Stimulated activated CD8-positive, alpha-beta memory T cell treated with anti-CD3 and anti-CD28 coated beads, Interleukin-2, amount 100 ng/mL, for 1 hour (primary cell): ENCODE data around the gene CDH4.

Experiments
- DNase-seq, 2 donors: peaks; one replicate each; pipeline ENCODE4 v3.0.0-alpha.2; 2020; ENCODE audit warnings: low read depth in 2 of 2

Gene CDH4

DNA sequence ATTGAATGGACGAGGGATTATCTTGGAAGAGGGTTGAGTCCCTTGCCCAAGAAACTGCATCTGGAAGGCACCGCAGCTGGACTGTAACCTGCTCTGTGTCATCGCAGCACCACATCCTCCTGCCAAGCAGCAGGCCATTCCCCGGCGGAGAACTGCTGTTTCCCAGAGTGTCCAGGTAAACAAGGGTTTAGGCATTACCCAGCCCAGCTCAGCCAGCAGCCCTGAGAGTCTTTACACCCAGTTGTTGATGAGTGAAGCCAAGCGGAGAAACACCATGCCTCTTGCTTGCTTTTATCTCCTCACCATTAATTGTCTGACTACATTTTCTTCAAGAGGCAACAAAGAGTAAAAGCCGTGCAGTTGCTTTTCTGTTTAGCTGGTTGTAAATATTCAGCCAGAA lies 104.1 kb downstream of the CDH4 start:
- DNase-seq, result no peak

DNA sequence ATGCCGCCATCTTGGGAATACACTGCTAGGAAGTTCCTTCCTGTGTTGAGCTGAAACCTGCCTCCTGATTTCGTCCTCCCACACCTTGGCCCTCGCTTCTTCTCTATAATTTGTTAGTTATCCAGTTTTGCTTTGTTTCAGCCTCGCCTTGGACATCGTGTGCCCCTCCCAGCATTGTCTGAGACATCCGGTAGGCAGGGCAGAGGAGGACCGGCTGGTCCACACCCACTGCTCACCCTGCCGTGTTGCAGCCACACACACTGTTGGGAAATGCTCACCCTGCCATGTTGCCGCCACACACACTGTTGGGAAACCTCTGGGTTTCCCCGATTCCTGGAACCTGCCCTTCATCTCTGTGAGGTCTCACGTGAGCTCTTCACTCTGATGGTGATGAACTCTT lies 105.1 kb downstream of the CDH4 start:
- DNase-seq, result no peak

DNA sequence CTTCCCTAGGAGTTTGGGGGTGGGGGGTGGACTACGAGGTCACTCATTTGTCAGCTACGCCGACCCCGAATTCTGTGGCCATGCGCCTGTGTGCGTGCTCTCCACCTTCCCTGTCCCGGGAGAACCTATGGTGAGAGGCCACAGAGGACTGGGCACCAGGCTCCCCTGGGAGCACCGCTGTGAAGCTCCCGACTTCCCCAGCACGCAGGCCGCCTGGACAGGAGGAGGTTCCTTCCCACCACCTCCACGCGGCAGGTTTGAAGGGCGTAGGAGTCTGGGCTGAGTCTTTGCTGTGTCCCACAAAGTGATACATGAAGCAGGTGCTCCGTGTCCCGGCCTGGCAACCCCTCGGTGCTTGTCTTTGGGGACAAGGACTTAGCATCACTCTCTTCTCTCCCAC lies 107.2 kb downstream of the CDH4 start:
- DNase-seq, result no peak

DNA sequence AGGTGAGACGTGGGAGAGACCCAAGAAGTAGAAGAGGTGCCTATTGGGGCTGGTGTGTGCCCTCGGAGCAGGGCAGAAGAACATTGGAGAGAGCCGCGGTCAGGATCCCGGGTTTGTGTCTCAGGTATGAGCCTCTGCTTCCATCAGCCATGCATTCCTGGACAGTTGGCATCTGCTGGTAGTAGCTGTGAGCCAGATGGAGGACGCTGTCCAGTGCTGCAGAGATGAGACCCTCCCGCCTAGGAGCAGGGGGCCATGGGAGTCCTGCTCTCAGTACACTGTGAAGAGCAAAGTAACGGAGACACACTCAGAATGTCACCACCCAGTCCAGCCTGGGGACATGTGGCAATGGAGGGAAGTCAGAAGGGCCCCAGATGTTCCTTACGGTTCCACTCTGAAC lies 108.2 kb downstream of the CDH4 start:
- DNase-seq, result no peak

DNA sequence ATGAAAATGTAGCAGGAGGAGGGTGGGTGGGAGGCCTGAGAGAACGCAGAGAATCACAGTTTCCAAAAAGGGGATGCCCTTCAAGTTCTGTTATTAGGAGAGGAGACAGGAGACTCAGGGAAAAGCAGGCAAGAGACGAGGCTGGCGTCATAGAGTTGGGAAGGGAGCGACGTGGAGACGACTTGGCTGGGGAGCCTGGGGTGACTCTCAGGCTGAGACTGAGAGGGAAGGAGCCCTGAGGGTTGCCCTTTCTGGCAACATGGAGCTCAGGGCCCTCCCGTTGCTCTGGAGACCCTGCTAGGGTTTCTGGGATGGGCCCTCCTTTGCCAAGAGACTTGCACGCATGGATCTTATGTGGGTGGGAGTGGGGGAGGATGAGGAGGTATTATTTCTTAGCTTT lies 108.9 kb downstream of the CDH4 start:
- no peak for DNase-seq

DNA sequence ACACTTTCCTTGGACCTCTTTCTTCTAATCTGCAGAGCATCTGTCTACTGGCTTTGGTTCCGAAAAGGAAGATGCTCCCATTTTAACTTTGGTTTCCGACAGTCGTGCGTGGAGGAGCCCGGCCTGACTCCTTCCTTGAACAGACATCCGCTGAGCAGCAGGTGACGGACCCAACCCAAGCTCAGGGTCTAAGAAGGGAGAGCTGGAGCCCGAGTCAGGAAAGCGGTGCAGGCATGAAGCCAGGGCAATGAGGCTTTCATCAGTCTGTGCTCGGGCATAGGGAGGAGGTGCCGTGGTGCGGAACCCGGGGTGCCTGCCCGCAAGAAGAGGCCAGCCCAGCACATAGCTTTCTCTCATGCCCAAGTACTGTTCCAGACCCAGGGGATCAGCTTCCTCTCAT lies 109.4 kb downstream of the CDH4 start:
- no peak for DNase-seq

DNA sequence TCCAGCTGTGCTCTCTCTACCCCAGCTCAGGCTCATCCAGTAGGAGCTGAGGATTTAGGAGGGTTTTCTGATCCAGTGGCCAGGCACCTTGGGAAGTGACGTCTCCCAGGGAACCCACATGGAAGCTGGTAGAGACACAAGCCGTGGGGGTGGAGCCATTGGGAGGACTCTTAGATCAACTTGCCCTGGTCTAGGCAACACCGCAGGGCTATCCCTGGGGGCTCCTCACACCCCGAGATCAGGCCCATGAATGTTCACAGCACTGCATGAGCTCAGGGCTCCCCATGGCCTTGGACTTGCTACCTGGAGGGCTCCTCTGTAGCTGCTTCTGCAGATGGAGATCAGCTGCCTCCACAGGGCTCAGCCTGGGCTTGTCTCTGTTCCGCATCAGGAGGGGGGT lies 112.1 kb downstream of the CDH4 start:
- no peak for DNase-seq

DNA sequence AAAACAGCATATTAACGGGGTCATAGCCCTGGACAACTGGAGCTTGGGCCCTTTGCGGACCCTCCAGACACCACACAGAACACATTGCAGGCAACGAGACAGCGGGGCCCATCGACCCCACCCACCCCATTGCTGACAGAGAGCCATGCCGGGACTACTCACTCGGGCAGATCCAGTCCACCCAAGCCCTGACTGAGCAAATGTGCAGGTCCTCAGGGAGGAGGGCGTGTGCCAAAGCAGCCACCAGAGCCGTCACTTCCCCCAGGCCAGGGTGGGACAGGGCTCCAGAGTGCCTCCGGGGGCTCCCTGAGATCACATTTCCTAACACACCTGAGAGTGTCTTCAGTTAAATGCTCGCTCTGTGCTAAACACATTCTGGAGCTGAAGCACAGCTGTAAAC lies 114.9 kb downstream of the CDH4 start:
- no peak for DNase-seq

DNA sequence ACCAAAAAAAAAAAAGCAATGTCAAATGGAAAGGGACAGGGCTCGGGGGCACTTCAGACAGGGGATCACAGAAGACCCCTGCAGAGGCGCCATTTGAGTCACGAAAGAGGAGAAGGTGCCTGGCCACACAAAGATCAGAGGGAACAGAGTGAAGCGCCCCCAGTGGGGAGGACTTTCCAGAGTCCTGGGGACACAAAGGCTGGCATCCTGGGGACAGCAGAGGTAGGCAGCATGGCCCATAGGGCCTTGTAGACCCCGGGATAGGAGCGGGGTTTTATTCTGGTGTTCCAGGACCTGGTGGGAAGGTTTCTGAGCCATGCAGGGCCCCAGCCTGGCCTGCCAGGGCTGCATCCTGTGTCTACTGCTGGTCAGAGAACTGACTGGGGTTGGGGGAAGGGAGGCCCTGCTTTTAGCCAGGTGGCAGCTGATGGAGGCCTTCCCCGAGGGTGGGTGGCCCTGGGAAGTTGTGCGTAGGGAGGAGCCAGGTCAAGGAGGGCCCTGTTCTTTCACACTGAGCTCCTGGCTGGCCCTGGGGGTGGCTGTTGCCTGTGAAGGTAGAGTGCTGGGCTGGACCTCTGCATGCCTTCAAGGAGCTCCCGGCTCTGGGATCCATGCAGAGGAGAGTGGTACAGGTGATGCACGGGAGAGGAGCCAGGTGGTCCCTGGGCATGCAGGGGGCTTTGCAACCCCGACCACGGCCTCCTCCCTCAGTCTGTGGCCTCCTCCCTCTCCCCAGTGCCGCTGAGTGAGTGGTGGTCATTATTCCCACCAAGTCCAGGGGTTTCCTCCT lies 117.9 kb downstream of the CDH4 start:
- no peak for DNase-seq

DNA sequence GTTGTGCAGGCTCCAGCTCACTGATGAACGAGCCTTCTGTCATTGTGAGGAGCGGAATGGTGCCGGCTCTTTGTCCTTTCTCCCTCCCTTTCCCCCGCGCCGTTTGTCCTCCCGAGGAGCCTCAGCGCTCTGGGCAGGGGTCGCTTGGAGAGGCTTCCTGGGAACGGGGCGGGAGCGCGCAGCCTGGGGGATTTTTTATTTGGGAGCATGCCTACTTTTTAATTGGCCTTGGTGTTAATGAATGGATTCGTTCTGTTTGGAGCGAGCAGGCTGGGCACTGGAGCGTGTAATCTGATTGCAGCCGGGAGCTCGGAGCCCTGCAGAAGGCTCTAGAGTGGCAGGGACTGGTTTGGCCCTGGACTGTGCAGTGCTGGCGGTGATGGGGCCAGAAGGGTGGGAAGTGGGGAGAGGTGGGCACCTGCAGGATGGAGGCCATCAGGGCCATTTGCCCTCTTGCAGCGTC lies 118.8 kb downstream of the CDH4 start:
- DNase-seq, result no peak

DNA sequence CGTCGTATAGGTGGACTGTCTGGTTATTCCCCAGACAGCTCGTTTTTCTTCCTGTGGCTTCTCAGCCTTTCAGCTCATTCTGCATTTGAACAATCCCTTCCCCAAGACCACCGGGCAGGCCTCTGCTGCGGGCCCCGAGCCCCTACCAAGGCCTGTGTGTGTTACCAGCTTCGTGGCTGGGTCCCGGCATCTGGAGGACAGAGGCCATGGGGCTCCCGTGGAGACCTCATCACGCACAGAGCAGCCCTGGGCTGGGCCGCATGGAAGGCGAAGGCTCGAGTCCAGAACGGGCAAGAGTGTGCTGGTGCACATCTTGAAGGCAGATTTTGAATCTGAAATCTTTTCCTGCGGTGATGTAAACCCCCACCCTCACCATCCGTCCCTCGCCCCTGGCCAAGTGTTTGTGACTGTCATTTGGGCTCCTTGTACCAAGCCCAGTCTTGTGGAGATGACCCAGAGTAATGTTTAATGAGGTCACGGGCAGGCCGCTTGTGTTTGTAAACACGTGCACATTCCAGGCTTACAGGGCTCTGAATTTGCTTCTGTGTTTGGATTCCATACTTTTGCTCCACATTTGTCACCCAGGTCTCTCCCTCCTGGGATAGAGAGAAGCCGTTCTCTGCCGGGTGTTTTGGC lies 119.6 kb downstream of the CDH4 start:
- DNase-seq, result no peak

DNA sequence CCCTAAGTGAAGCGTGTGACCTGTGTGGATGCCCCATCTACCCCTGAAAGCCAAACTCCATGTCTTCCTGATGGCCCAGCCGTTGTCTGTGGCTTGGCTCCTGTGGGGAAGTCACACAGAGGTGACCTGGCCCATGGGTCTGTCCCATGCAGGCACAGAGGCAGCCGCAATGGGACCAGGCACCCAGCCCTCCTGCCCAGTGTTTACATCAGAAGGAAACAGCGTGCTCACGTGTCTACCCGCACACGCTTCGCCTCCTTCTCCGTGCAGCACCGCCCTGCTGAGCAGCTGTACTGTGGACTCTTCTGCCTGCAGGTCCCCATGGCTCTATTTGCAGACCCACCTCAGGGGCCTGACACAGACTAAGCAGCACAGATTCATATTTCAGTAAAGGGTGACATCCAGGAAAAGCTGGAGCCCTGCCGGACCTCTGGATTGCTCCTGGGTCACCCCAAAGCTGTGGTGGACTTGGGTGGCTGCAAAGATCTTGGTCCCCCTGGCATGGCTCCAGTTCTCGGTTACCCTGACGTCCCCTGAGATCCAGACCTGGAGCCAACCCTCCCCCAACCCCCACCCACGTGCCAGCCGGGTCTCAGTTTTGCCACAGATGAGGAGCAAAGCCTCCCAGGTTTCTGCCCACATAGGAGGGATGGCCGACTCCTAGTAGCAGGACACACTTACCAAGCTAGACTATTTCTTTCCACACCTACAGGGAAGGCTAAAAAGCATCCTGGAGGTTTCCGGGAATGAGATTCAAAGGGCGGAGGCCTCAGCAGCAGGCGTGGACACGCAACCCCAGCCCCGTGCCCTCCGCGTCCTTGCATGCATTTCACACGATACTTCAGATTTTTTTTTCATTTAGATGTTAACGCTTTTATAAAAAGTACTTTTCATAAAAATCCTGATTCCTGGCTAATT lies 120.3 kb downstream of the CDH4 start:
- DNase-seq, result no peak

DNA sequence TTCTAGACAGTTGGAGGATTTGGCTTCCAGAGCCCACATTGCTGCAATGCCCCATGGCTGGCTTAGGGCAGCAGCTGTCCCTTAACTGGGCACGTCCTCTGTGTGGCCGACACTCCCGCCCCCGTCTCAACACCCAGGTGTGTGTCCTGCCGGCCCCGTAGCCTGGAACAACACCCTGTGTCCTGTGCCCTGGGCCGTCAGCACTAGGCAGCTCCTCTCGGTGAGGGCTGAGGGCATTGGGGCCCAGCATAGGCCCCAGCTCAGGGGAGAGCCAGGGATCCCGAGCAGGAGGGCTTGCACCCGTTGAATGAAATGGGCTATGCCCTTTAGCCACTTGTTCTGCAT lies 121.0 kb downstream of the CDH4 start:
- DNase-seq, result no peak

DNA sequence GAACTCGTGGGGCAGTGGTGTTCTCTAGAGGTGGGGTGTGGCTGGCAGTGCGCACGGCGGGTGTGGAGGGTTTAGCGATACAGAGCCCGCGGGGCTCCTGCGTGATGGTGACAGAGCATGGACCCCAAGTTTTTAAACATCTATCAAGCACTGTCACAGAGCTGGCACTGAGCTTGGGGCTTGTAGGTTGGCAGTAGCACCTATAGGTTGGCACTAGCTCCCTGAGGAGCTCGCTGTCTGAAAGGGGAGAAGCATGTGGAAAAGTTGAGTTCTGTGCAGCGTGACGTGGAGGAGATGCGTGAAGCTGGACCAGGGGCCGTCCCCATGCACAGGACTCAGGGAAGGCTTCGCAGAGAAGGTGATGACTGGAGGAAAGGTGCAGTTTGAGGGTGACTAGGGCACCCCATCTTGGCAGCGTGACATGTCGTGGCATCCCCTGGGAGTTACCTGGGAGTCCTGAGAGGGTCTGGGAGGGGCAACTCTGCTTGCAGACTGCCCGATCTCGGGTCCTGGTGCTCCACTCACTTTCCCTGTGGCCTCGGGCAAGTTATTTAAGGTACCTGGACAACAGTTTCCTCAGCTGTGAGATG lies 122.0 kb downstream of the CDH4 start:
- no peak for DNase-seq

DNA sequence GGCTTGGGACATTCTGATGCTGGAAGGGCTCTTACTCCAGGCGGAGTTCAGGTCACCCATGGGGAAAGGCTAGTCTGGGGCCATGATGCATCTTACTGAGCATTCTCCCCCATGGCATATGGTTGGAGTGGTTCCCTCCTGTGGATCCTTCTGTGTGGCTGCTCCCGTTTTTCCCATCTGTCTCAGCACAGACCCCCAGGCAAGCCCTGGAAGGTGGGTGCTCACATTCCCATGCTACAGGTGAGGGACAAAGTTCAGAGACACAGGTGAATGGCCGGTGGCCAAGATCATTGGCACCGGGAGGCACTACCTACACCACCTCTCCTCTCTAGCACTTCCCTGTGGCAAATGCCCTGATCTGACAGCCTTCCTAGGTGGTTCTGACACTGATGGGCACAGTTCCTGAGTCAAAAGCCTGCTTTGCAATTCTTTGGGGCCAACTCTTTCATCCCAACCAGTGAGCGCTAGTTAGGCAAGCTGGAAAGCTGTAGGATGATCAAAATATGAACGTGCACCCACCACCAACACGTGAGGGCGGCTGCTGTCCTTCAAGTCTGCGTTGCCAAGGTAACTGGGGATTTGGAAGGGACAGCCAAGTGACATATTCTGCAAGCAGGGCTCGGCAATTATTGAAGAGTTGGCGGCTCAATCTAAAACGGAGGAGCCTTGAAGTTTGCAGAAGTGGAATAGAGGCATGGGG lies 124.6 kb downstream of the CDH4 start:
- no peak for DNase-seq

DNA sequence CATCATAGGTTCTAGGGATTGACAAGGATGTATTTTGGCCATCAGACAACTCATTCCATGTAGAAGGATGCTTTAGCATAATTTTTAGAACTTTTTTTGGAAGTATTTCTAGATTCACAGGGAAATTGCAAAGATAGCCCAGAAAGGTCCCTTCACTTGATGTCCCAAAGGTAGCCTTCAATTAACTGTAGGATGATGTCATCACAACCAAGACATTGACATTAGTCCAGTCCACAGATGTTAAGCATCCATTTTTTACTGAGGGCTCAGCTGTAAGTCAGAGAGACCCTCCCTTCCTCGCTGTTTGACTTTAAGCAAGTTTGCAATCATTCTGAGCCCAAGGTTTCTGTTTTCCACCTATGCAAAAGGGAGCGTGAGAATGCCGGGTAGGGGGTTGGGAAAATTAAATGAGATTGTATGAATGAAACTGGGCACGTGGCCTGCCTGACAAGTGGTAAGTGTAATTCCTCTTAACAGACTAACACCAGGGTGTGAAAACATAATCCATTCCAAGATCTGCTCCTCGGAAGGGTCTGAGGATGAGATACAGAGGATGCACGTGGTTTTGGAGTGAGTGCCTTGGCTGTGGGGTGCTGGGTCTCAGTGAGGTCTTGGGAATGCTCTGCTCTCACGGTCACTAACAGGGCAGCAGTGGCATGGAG lies 126.8 kb downstream of the CDH4 start:
- no peak for DNase-seq

DNA sequence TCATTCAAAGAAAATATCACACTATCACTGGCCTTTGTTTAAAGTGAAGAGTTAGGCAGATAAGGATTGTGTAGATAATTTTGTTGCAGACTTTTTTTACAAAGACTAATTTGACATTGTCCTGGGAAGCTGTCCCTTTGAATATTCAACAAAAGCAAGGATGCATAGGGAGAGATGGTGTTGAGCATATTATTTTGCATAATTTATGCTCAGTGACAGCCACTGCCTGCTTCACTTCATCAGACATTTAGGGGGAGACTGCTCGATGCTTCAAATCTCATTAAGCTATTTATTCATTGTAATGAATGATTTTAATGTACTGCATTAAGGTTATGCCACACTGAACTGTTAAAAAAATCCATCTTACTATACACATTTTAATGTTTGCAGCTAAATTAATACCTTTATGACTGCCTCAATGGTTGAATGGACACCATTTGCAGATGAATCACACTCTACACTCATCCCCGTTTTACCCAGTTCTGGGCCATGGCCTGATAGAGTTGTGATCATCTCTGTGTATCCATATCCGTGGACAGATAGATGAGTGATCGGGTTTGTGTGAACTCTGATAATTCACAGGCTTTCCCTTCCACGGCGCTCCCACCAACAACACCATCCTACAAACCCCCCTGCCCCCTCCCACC lies 128.0 kb downstream of the CDH4 start:
- no peak for DNase-seq

DNA sequence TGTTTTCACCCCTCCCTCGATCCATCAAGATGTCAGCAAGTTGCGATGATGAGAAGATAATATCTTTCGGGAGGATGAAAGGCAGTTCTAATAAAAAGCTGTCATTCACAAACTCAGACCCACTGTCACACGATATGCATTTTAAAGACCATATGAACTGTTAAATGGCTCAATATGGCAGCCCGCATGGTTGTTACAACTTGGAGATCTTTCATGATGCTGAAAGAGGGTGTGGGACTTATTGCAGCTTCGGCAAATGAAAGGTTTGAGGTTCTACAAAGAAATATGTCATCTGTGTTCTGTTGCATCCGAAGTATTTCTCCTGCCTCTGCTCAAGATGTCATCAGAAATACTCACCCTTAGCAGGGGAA lies 128.5 kb downstream of the CDH4 start:
- DNase-seq, result no peak

DNA sequence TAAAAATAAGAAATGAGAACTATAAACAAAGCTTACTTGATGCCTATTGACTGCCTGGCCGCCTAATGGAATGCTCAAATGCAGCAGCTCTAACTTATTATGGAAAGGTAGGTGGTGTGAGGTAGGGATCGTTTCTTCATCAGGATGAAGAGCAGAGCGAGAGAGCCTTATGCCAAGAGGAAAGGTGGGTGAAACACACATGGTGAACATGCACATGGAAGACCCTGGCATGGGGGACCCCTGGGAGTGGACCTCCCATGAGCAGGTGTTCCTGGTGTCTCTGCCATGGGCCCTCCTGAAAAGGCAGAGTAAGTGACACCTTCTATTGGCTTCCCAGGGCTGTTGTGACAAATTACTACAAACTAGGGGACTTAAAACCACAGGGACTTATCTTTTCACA lies 130.1 kb downstream of the CDH4 start:
- no peak for DNase-seq

DNA sequence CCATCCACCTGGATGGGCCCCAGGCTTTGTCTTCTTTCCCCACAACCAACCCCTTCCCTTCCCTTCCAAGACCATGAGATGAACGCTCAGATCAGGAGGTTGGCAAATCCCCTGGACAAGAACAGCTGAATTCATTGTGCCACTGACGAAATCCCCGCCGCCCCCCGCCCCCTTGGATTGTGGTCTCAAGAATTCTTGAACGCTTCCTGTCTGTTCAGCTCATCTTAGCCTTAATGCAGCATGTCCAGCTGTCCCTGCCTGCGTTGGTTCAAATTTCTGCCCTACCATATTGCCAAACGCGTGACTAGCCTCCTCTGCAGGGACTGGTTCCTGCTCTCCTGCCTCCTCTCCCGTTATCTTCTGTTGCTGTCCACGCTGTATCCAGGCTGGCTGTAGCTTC lies 133.2 kb downstream of the CDH4 start:
- DNase-seq, result no peak

DNA sequence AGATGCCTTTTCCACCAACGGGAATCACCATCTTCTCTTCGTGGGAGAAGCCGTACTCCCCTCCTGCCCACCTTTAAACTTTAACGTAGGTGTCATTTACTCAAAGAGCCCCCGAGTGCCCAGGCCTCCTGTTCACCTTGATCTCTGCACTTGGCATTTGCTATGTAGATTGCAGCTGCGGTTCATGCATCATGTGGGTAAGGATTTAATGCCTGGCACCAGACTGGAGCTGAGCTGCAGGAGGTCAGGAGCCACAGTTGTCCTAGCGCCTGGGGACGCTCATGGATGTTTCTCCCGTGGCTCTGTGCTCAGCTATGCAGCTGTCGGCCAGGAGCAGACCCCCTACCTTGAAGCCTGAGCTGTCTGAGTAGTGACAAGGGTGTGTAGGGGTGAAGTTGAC lies 133.7 kb downstream of the CDH4 start:
- DNase-seq, result no peak
